B cell (primary cell): ENCODE measurements around the gene AGXT. TPM values are rescaled to one million over a fixed set of nuclear protein-coding genes. Genes with fewer than 3 reads are reported as not detected.

Source experiments
- ATAC-seq: fragments of 200-7000 bp; cut with Tn5 transposase; one replicate; pipeline ENCODE4 v1.10.0; 2021; ENCODE audit warnings: low read depth, mild to moderate bottlenecking, moderate number of reproducible peaks, moderate library complexity
- CTCF ChIA-PET: fragments of 350-600 bp; sonication (Branson Sonifier 250); formaldehyde crosslinking; loops from one replicate; lab custom pipeline; 2021; ENCODE audit warnings: antibody characterized with exemption, inconsistent platforms; lab: Charles Lee
- POLR2A ChIA-PET: fragments of 350-600 bp; sonication (Branson Sonifier 250); formaldehyde crosslinking; loops from one replicate; lab custom pipeline; 2021; ENCODE audit warnings: antibody characterized with exemption; lab: Charles Lee
- DNase-seq: peaks from one replicate; pipeline ENCODE4 v3.0.0; 2013
- H2AFZ ChIP-seq: 2 replicates; pipeline ENCODE4 v1.6.1; 2012; ENCODE audit warnings: mild to moderate bottlenecking, low read depth, low read length; ENCODE audit not compliant: insufficient read depth, poor library complexity, severe bottlenecking
- H3K27ac ChIP-seq, 2 donors: 1 replicate in 1 of 2; 2 replicates in 1 of 2; pipeline ENCODE4 v1.5.1; 2012 to 2013; ENCODE audit warnings: low read length in 2 of 2, mild to moderate bottlenecking in 2 of 2, moderate library complexity in 1 of 2
- H3K27me3 ChIP-seq, 4 experiments: fragments of 200-600 bp in 1 of 4; sonication (generic) in 1 of 4; replicated peaks in 1 of 4; 1 replicate in 2 of 4; 2 replicates in 2 of 4; pipeline versions ENCODE4 v1.6.1 to v1.7.0; 2013 to 2016; ENCODE audit warnings: low read length in 3 of 4, mild to moderate bottlenecking in 2 of 4, mixed read lengths in 1 of 4, moderate library complexity in 1 of 4; ENCODE audit not compliant: insufficient read depth in 4 of 4, control insufficient read depth in 3 of 4; ENCODE audit errors: control extremely low read depth in 1 of 4
- H3K36me3 ChIP-seq, 2 experiments: replicated peaks in 1 of 2; 1 replicate in 1 of 2; 2 replicates in 1 of 2; pipeline versions ENCODE4 v1.6.1 to v1.7.1; 2013; ENCODE audit warnings: low read length in 1 of 2; ENCODE audit not compliant: insufficient read depth in 2 of 2, control insufficient read depth in 1 of 2; ENCODE audit errors: control extremely low read depth in 1 of 2, extremely low read depth in 1 of 2
- H3K4me1 ChIP-seq, 2 donors: fragments of 200-600 bp in 1 of 2; sonication (generic) in 1 of 2; 1 replicate in 1 of 2; 2 replicates in 1 of 2; pipeline versions ENCODE4 v1.5.1 to v1.6.1; 2013 to 2017; ENCODE audit warnings: low read length in 2 of 2; ENCODE audit not compliant: control insufficient read depth in 2 of 2, insufficient read depth in 2 of 2
- H3K4me2 ChIP-seq: replicated peaks from 2 replicates; pipeline ENCODE3; 2012; ENCODE audit warnings: mild to moderate bottlenecking, low read depth, low read length; ENCODE audit not compliant: poor library complexity, severe bottlenecking
- H3K4me3 ChIP-seq, 5 experiments: fragments of 200-600 bp in 1 of 5; sonication (generic) in 1 of 5; 1 replicate in 3 of 5; 2 replicates in 2 of 5; pipeline versions ENCODE4 v1.5.1 to v1.7.0; 2011 to 2016; ENCODE audit warnings: low read length in 4 of 5, mild to moderate bottlenecking in 4 of 5, low read depth in 2 of 5, control low read depth in 1 of 5, moderate library complexity in 1 of 5; ENCODE audit not compliant: insufficient read depth in 1 of 5; ENCODE audit errors: control extremely low read depth in 1 of 5, extremely low read depth in 1 of 5
- H3K79me2 ChIP-seq: fragments of 200-600 bp; sonication (generic); one replicate; pipeline ENCODE4 v1.6.0; 2016; ENCODE audit warnings: low read length; ENCODE audit not compliant: control insufficient read depth, insufficient read depth
- H3K9ac ChIP-seq: fragments of 200-600 bp; sonication (generic); 2 replicates; pipeline ENCODE4 v1.6.1; 2017; ENCODE audit warnings: mild to moderate bottlenecking, low read length, moderate library complexity
- H3K9me3 ChIP-seq, 3 donors: one replicate each; pipeline versions ENCODE4 v1.6.1 to v1.7.1; 2013; ENCODE audit warnings: low read length in 2 of 3; ENCODE audit not compliant: control insufficient read depth in 2 of 3, insufficient read depth in 1 of 3; ENCODE audit errors: control extremely low read depth in 1 of 3
- H4K20me1 ChIP-seq: 2 replicates; pipeline ENCODE4 v1.6.0; 2012; ENCODE audit warnings: mild to moderate bottlenecking, low read length; ENCODE audit not compliant: insufficient read depth, control insufficient read depth, poor library complexity, severe bottlenecking
- H3K27ac Mint-ChIP-seq: one replicate; pipeline ENCODE4 v1.8.0; 2021; ENCODE audit warnings: mixed read lengths
- H3K27me3 Mint-ChIP-seq: one replicate; pipeline ENCODE4 v1.8.0; 2021; ENCODE audit warnings: mixed read lengths
- H3K4me1 Mint-ChIP-seq: one replicate; pipeline ENCODE4 v1.8.0; 2021; ENCODE audit warnings: mixed read lengths
- H3K4me3 Mint-ChIP-seq: one replicate; pipeline ENCODE4 v1.8.0; 2021; ENCODE audit warnings: mixed read lengths
- H3K9me3 Mint-ChIP-seq: one replicate; pipeline ENCODE4 v1.8.0; 2022; ENCODE audit warnings: mixed read lengths; ENCODE audit not compliant: insufficient read depth
- CTCF ChIP-seq: fragments of 200-600 bp; IDR thresholded peaks from one replicate; pipeline ENCODE4 v1.8.0; 2022; ENCODE audit warnings: antibody characterized with exemption, mild to moderate bottlenecking
- EZH2 ChIP-seq: IDR thresholded peaks from 2 replicates; pipeline ENCODE4 v1.6.1; 2012; ENCODE audit warnings: borderline replicate concordance, low read depth, mild to moderate bottlenecking, moderate library complexity, low read length; ENCODE audit not compliant: insufficient read depth, poor library complexity, severe bottlenecking
- WGBS: methylation state at CpG from one replicate; pipeline ENCODE4 v1.1.5; 2013; ENCODE audit warnings: missing lambda C conversion rate; ENCODE audit not compliant: insufficient coverage; 5-methylcytosine and 5-hydroxymethylcytosine counted together
- intact Hi-C: fragments of 100-400 bp; cut with micrococcal nuclease; formaldehyde crosslinking; loops from one replicate; pipeline ENCODE4 v1.10.0; 2022
- polyA plus RNA-seq: library from polyadenylated mRNA; depleted of rRNA; stranded (reverse); fragments of >200 nt; gene quantifications from 2 replicates; pipeline ENCODE4 v1.2.3, GENCODE V29; 2012
- total RNA-seq, 2 donors: library from RNA; stranded (reverse); fragments of 120-200 nt in 1 of 2; gene quantifications; 1 replicate in 1 of 2; 2 replicates in 1 of 2; pipeline versions ENCODE4 v1.2.3 to v1.2.4, GENCODE V29; 2013 to 2022

Gene AGXT
- total and polyA plus RNA-seq, 2 donors (not counting 1 experiment from before 2014, with no cell fraction given), result not detected

GRCh38 chr2:240906141-240906910 is 37.7 kb downstream of the AGXT start, which contains the start of gene CROCC2:
TSS of gene CROCC2 (plus strand) at chr2:240906336. CDS start at chr2:240906514, 178 bp downstream.
- no peak within 1 kb of the TSS for H3K27ac ChIP-seq
- Mint-ChIP-seq H3K9me3 (no peaks in the 10 kb centered on the region), H3K4me1 (no peaks in the 10 kb centered on the region), H3K4me3 (no peak within 1 kb of the TSS), H3K27ac (no peak within 1 kb of the TSS), H3K27me3 (peaks cover 8% of the 10 kb centered on the region)
- H3K9ac ChIP-seq, result no peak within 1 kb of the TSS
- no peak within 1 kb of the TSS for H3K4me2 ChIP-seq
- no peaks in the 10 kb centered on the region for H3K79me2 ChIP-seq
- no peaks in the 10 kb centered on the region for H3K9me3 ChIP-seq
- H2AFZ ChIP-seq, result no peak within 1 kb of the TSS
- ATAC-seq, result no peak
- intact Hi-C loops, result no loop called here
- no peaks in the 10 kb centered on the region for H3K36me3 ChIP-seq
- 84% methylated on average over 20 of the region's 23 CpGs for WGBS
- TF ChIP-seq CTCF (no peak), EZH2 (no peak)
- ChIA-PET POLR2A (no interaction called here), CTCF (no interaction called here)
- H3K27me3 ChIP-seq, result peaks cover 0 to 5% (median 0%) of the 10 kb centered on the region in 4 experiments
- H3K4me3 ChIP-seq, result no peak within 1 kb of the TSS
- no peak for DNase-seq
- H3K4me1 ChIP-seq, result no peaks in the 10 kb centered on the region
- no peaks in the 10 kb centered on the region for H4K20me1 ChIP-seq

GRCh38 chr2:240906911-240907590 is 38.4 kb downstream of the AGXT start:
- intact Hi-C loops, result no loop called here
- H3K79me2 ChIP-seq, result no peaks in the 10 kb centered on the region
- H3K36me3 ChIP-seq, result no peaks in the 10 kb centered on the region
- no peak overlapping the region for H2AFZ ChIP-seq
- TF ChIP-seq EZH2 (no peak), CTCF (no peak)
- WGBS, result 84% methylated on average over 19 of the region's 22 CpGs
- POLR2A ChIA-PET, result no interaction called here
- no peak for ATAC-seq
- H4K20me1 ChIP-seq, result no peaks in the 10 kb centered on the region
- H3K4me1 ChIP-seq, result no peaks in the 10 kb centered on the region
- Mint-ChIP-seq H3K27me3 (peaks cover 14% of the 10 kb centered on the region), H3K4me3 (no peak overlapping the region), H3K4me1 (no peaks in the 10 kb centered on the region), H3K9me3 (no peaks in the 10 kb centered on the region), H3K27ac (no peak overlapping the region)
- CTCF ChIA-PET, result no interaction called here
- DNase-seq, result no peak
- no peak overlapping the region for H3K9ac ChIP-seq
- no peaks in the 10 kb centered on the region for H3K9me3 ChIP-seq
- H3K27me3 ChIP-seq, result peaks cover 0 to 7% (median 0%) of the 10 kb centered on the region in 4 experiments
- no peak overlapping the region for H3K4me2 ChIP-seq
- no peak overlapping the region for H3K27ac ChIP-seq
- no peak overlapping the region for H3K4me3 ChIP-seq
